OCI-LY1 (cell line): ENCODE data around the gene TMEM89.

Experiments
- H2AFZ ChIP-seq: fragments of 200-600 bp; sonication (generic), shearing (Covaris generic); 2 replicates; pipeline ENCODE4 v1.6.0; 2014; ENCODE audit warnings: antibody characterized with exemption, mild to moderate bottlenecking, low read length
- H3F3A ChIP-seq: fragments of 200-600 bp; sonication (generic), shearing (Covaris generic); 2 replicates; pipeline ENCODE4 v1.6.0; 2014; ENCODE audit warnings: mild to moderate bottlenecking, antibody characterized with exemption, low read length, moderate library complexity; ENCODE audit not compliant: insufficient read depth
- H3K27ac ChIP-seq: fragments of 200-600 bp; sonication (generic); 2 replicates; pipeline ENCODE4 v1.5.1; 2014; ENCODE audit warnings: low read length, mixed run types, mild to moderate bottlenecking, low read depth; ENCODE audit not compliant: poor library complexity, severe bottlenecking
- H3K27me3 ChIP-seq: fragments of 200-600 bp; sonication (generic); 2 replicates; pipeline ENCODE4 v1.6.0; 2014; ENCODE audit warnings: antibody characterized with exemption, mild to moderate bottlenecking, low read length, moderate library complexity; ENCODE audit not compliant: insufficient read depth
- H3K36me3 ChIP-seq: fragments of 200-600 bp; sonication (generic); 2 replicates; pipeline ENCODE4 v1.6.1; 2014; ENCODE audit warnings: mild to moderate bottlenecking, antibody characterized with exemption, low read length, moderate library complexity, mixed read lengths; ENCODE audit not compliant: insufficient read depth
- H3K4me1 ChIP-seq: fragments of 200-600 bp; sonication (generic); 2 replicates; pipeline ENCODE4 v1.5.1; 2014; ENCODE audit warnings: mild to moderate bottlenecking, low read length, moderate library complexity; ENCODE audit not compliant: insufficient read depth, severe bottlenecking
- H3K4me2 ChIP-seq: fragments of 200-600 bp; sonication (generic), shearing (Covaris generic); 2 replicates; pipeline ENCODE4 v1.6.1; 2014; ENCODE audit warnings: low read length
- H3K4me3 ChIP-seq: fragments of 200-600 bp; sonication (generic); 2 replicates; pipeline ENCODE4 v1.5.1; 2014; ENCODE audit warnings: low read length, low read depth, mild to moderate bottlenecking, mixed read lengths; ENCODE audit not compliant: poor library complexity, severe bottlenecking
- H3K79me2 ChIP-seq: fragments of 200-600 bp; shearing (Covaris generic); 2 replicates; pipeline ENCODE4 v1.6.1; 2016; ENCODE audit warnings: mixed run types, low read length, mixed read lengths; ENCODE audit not compliant: insufficient read depth
- H3K9ac ChIP-seq: fragments of 200-600 bp; sonication (generic), shearing (Covaris generic); 2 replicates; pipeline ENCODE4 v1.6.1; 2014; ENCODE audit warnings: mild to moderate bottlenecking, low read length, mixed read lengths
- H3K9me2 ChIP-seq: fragments of 200-600 bp; sonication (generic), shearing (Covaris generic); 2 replicates; pipeline ENCODE4 v1.6.1; 2014; ENCODE audit warnings: low read depth, mild to moderate bottlenecking, low read length, mixed read lengths
- H3K9me3 ChIP-seq: fragments of 200-600 bp; shearing (Covaris generic); 2 replicates; pipeline ENCODE4 v1.6.1; 2014; ENCODE audit warnings: low read length, mixed read lengths
- H4K20me1 ChIP-seq: fragments of 200-600 bp; sonication (generic), shearing (Covaris generic); 2 replicates; pipeline ENCODE4 v1.6.0; 2016; ENCODE audit warnings: mild to moderate bottlenecking, low read length; ENCODE audit not compliant: insufficient read depth
- EZH2 ChIP-seq: fragments of 200-600 bp; sonication (generic), shearing (Covaris generic); IDR thresholded peaks from 2 replicates; pipeline ENCODE4 v1.8.0; 2017; ENCODE audit warnings: borderline replicate concordance, mixed run types, mild to moderate bottlenecking, antibody characterized with exemption, low read length, moderate library complexity, mixed read lengths
- TF ChIP-seq, protein P1 (sequence below): fragments of 200-600 bp; sonication (generic), shearing (Covaris generic); IDR thresholded peaks from 2 replicates; pipeline ENCODE4 v1.5.1; 2017; ENCODE audit warnings: mild to moderate bottlenecking, antibody characterized with exemption, low read length, moderate library complexity, mixed read lengths

Gene TMEM89

DNA sequence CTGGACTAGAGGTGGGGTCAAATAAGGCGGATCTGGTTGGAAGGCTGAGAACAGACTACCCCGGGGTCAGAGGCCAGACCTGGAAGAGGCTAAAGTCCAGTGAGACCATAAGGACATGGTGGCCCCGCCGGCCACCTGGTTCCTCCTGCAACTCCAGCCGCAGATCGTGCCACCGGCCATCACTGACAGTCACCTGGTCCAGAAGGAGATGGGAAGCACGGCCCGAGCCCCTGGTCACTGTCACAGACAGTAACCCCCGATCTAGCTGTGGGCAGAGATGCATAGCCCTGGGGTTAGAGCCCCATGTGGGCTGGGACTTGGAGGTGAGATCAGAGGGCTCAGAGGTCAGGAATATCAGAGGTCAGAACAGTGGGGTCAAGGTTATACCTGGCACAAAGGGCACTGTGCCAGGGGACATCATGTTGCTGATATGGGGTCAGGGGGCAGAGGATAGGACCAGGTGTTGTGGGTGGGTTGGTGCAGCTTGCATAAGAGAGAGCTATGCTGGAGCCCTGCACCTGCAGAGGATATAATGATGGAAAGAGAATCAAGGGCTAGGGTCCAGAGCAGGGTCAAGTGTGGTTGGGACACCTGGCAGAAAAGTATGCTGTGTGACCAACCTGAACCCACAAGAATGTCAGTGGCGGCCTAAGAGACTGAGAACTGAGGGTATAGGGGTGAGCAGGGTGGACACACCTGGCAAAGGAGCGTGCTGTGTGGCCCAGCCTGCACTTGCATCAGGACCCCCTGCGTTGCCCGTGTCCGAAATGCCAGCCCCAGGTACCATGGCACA is 31.6 kb upstream of the TMEM89 start:
- H3K36me3 ChIP-seq, result no peaks in the 10 kb centered on the region
- H2AFZ ChIP-seq, result no peak overlapping the region
- no peak overlapping the region for H3K27ac ChIP-seq

DNA sequence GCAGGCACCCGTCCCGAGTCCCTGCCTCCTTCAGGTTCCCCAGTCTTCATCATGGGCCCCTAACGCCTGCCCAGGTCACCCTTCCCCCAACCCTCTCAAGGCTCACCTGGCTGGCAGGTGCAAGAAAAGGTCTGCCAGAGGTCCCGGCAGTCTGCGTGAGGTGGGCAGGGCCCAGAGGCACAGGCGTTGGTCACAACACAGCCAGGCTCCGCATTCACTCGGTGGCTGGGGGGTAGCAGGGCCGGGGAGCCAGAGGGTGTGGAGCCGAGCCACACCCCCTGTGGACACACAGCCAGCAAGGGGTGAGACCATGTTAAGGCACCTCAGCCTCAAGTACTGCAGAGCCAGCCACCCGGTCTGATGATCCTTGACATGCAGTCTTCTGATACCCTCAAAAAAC is 30.2 kb upstream of the TMEM89 start:
- no peaks in the 10 kb centered on the region for H3K36me3 ChIP-seq
- H4K20me1 ChIP-seq, result no peaks in the 10 kb centered on the region

More for the DNA sequence above, 31.6 kb upstream of the TMEM89 start:
- Histone ChIP-seq H3K9me3 (no peaks in the 10 kb centered on the region), H3K9me2 (no peaks in the 10 kb centered on the region), H3F3A (no peaks in the 10 kb centered on the region), H3K4me1 (peaks cover 16% of the 10 kb centered on the region), H3K27me3 (no peaks in the 10 kb centered on the region), H3K79me2 (no peaks in the 10 kb centered on the region), H4K20me1 (no peaks in the 10 kb centered on the region), H3K4me3 (no peak overlapping the region), H3K9ac (no peak overlapping the region), H3K4me2 (no peak overlapping the region)
- no peak for TF ChIP-seq EZH2
- TF ChIP-seq, protein P1, sequence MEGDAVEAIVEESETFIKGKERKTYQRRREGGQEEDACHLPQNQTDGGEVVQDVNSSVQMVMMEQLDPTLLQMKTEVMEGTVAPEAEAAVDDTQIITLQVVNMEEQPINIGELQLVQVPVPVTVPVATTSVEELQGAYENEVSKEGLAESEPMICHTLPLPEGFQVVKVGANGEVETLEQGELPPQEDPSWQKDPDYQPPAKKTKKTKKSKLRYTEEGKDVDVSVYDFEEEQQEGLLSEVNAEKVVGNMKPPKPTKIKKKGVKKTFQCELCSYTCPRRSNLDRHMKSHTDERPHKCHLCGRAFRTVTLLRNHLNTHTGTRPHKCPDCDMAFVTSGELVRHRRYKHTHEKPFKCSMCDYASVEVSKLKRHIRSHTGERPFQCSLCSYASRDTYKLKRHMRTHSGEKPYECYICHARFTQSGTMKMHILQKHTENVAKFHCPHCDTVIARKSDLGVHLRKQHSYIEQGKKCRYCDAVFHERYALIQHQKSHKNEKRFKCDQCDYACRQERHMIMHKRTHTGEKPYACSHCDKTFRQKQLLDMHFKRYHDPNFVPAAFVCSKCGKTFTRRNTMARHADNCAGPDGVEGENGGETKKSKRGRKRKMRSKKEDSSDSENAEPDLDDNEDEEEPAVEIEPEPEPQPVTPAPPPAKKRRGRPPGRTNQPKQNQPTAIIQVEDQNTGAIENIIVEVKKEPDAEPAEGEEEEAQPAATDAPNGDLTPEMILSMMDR, result no peak

DNA sequence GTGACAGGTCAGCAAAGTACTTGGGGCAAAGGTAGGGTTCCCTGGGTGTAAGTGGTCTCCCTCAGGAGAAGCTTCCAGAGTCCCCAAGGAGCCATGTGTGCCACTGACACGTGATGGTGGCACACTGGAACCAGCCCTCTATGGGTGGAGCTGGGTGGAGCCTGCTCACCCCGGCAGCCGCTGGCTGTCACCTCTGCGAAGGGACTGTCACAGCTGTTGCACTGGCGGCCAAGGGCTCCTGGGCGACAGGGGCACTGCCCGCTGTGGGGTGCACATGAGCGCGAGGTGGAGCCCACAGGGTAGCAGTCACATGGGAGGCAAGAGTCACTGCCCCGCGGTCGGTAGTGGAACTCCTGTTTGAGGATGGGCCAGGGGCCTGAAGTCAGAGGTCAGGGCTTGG is 29.2 kb upstream of the TMEM89 start:
- Histone ChIP-seq H3K36me3 (no peaks in the 10 kb centered on the region), H3K4me1 (peaks cover 7% of the 10 kb centered on the region), H3K4me3 (no peak overlapping the region), H3K9ac (no peak overlapping the region), H2AFZ (no peak overlapping the region), H4K20me1 (no peaks in the 10 kb centered on the region), H3K4me2 (no peak overlapping the region), H3K9me2 (no peaks in the 10 kb centered on the region), H3K9me3 (no peaks in the 10 kb centered on the region), H3F3A (no peaks in the 10 kb centered on the region), H3K27ac (no peak overlapping the region), H3K79me2 (no peaks in the 10 kb centered on the region), H3K27me3 (no peaks in the 10 kb centered on the region)
- TF ChIP-seq, protein P1, result no peak
- no peak for TF ChIP-seq EZH2

More for the DNA sequence above, 30.2 kb upstream of the TMEM89 start:
- Histone ChIP-seq H2AFZ (no peak overlapping the region), H3F3A (no peaks in the 10 kb centered on the region), H3K9me3 (no peaks in the 10 kb centered on the region), H3K4me2 (no peak overlapping the region), H3K9ac (no peak overlapping the region), H3K4me3 (no peak overlapping the region), H3K9me2 (no peaks in the 10 kb centered on the region), H3K79me2 (no peaks in the 10 kb centered on the region), H3K4me1 (peaks cover 11% of the 10 kb centered on the region), H3K27ac (no peak overlapping the region), H3K27me3 (no peaks in the 10 kb centered on the region)
- TF ChIP-seq, protein P1, result no peak
- no peak for TF ChIP-seq EZH2
